Measurements from ENCODE around the gene OR6C68.
"Not testable (repeated sequence)": the region's sequence is repeated elsewhere in the genome, so short reads cannot be mapped to it uniquely, and the experiment has no call there.

The OR6C68 gene

DNA sequence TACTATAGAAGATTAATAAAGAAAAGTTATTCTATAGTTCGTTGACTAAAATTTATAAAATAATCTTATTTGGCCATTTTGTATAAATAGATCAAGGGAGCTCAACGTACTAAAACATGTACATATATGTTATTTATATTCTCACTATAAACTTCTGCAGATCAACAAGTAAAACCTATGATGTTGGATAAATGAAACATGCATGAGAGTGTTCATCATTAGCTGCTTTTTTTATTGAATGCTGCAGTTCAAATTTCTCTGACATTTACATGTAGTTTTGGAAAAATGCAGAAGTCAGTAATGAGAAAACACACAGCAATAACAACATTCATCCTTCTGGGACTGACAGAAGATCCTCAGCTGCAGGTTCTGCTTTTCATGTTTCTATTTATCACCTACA lies at the start of gene OR6C68:
Gene OR6C68, plus strand, starts transcription at position 301 of the 400 bp plus-strand sequence. Its CDS starts 0 bp downstream, at position 301.
- no peak for DNase-seq

DNA sequence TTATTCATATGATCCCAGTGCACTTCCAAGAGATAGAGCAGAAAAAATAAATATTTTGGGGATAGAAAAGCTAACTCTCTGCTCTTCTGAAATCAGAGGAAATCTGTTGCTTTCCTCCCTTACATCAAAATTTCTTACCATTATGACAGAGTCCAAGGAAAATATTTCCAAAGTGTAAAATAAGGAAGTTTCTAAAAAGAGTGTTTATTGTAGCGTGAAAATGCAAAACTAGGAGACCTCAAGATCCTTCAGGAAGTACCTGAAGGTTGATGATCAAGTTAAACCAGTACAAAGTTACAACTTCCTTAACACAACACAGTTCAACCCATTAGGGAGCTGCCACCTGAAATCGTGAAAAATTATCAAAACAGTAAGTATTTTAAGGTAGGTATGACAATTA lies 48.4 kb upstream of the OR6C68 start, which contains the start of gene OR6C2:
Gene OR6C2, plus strand, starts transcription at position 301 of the 400 bp plus-strand sequence. CDS start 8,138 bp downstream, outside the sequence.
- DNase-seq: no peak

DNA sequence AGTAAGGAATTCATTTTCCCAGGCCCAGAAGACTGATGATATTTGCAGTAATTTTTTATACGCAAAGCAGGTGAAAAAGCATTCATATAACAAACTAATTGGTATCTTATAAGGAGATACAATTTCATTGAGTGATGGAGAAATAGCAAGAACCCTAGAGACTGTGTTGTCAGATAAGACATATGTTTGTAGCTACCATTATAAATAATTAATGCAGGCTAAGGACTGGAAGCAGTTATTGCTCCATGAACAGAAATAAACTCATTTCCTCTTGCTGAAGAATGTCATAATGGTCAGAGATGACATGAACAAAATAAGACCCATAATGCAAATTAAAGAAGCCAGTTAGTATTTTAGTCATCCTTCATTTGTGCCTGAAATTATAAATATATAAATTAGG lies 46.8 kb upstream of the OR6C68 start:
- DNase-seq: no peak

DNA sequence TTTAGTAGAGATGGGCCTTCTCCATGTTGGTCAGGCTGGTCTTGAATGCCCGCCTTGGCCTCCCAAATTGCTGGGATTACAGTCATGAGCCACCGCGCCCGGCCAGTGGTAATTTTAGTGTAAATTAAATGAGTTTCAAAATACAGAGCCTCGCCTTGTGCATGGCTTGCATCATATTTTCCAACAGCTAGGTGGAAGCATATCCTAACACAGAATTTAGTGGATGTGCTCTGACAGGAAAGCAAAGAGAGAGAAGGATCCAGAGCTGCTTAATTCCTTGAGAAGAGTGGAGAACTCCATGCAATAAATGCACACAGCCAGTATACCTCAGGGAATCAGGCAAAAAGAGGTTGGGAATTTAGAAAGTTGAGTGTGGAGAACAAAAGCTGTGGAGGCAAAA lies 45.9 kb upstream of the OR6C68 start:
- no peak for DNase-seq

DNA sequence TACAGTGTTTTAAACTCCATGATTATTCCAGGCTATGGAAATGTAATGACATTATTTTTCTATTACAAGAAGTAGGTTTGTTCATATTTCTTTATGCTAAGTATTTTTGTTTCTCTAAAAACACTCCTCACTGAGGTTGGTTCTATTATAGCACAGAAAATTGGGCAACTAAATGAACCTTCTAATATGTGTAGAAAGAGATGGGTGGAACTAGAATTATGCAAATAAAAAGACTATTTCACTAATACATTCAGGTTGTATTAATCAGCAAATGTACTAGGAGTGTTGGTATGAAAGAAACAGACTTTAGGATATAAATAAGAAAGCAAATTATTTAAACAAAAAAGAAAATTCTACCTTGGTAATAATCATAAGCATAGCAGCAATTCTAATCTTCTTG lies 43.4 kb upstream of the OR6C68 start:
- no peak for DNase-seq

DNA sequence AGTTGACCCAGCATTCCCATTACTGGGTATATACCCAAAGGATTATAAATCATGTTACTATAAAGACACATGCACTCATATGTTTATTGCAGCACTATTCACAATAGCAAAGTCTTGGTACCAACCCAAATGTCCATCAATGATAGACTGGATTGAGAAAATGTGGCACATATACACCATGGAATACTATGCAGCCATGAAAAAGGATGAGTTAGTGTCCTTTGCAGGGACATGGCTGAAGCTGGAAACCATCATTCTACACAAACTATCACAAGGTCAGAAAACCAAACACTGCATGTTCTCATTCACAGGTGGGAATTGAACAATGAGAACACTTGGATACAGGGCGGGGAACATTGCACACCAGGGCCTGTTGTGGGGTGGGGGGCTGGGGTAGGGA lies 27.3 kb upstream of the OR6C68 start:
- not testable (repeated sequence) for DNase-seq

DNA sequence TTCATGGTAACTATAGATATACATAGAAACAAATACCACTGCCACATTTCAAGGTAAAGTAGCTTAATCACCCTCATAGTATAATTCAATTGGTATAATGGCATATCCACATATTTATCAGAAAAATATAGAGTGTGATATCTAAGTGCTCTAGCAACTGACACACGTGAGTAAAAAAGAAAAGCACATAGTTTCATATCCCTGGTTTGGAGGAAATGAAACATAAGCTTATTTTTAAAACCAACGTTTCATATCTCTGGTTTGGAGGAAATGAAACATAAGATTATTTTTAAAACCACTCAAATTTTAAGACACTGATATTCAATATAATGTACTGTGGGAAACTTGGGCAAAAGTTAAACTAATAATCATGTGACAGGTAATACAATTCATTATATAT lies 24.3 kb upstream of the OR6C68 start:
- no peak for DNase-seq

DNA sequence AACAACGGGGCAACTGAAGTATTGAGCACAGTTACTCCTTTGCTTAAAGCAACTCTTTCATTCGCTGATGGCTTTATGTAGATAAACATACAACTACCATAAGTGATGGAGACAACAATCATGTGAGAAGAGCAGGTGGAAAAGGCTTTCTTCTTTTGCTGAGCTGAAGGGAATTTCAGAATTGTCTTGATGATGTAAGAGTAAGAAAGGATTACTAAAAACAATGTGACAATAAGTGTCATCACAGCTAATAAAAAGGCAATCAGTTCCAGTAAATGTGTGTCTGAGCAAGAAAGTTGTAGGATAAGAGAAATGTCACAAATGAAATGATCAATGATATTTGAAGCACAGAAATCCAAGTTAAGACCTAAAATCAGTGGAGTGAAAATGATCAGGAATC lies 22.9 kb upstream of the OR6C68 start:
- no peak for DNase-seq

DNA sequence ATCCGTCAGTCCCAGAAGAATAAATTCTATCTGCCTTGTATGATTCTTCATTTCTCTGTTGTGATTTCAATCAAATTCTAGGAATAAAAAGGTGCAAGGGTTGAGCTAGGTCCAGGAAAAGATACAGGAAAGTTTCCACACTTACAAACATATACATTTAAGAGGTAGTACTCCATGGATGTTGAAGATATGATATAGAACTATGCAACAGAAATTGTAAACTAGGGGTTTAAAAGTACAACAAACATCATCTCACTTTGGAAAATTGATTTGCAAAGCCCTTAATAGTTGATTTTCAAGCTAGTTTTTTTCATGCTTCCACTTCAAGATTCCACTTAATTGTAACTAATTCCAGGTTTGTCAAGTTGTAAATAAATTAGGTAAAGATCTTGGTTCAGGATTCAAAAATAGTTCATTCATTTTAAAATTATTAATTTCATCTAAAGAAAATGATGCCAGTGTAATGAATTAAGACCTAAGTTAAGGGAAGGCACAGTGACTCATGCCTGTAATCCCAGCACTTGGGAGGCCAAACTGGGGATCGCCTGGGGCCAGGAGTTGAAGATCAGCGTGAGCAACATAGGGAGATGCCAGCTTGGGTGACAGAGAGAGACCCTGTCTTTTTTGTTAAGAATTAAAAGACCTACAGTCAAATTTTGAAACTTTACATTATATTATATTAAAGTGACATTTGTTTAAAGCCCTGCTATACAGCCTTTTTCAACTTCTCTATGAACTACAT lies 21.9 kb upstream of the OR6C68 start, which contains the start of gene OR6C70:
Gene OR6C70, minus strand, starts transcription at position 51 of the 742 bp plus-strand sequence. Its CDS starts 0 bp downstream, at position 51.
- no peak for DNase-seq

DNA sequence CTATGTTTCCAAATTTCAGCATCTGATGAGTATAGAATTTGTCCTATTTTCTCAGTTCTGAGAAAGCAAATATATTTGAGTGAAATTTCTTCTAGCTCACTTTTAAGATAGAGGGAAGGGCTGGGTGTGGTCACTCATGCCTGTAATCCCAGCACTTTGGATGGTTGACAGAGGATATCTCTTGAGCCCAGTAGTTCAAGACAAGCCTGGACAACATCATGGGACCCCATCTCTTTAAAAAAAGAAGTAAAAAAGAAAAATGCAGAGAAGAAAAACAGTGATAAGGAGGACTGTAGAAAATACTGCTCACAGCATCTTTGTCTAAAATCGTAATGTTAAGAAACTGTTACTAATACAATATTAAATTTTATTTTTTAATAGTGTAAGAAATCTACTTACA lies 19.9 kb upstream of the OR6C68 start:
- no peak for DNase-seq

DNA sequence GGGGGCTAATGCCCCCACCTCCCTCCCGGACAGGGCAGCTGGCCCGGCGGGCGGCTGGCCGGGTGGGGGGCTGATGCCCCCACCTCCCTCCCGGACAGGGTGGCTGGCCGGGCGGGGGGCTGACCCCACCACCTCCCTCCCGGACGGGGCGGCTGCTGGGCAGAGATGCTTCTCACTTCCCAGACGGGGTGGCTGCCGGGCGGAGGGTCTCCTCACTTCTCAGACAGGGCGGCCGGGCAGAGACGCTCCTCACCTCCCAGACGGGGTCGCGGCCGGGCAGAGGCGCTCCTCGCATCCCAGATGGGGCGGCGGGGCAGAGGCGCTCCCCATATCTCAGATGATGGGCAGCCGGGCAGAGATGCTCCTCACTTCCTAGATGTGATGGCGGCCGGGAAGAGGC lies 13.0 kb upstream of the OR6C68 start:
- not testable (repeated sequence) for DNase-seq

DNA sequence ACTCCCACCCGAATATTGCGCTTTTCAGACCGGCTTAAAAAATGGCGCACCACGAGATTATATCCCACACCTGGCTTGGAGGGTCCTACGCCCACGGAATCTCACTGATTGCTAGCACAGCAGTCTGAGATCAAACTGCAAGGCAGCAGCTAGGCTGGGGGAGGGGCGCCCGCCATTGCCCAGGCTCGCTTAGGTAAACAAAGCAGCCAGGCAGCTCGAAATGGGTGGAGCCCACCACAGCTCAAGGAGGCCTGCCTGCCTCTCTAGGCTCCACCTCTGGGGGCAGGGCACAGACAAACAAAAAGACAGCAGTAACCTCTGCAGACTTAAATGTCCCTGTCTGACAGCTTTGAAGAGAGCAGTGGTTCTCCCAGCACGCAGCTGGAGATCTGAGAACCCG lies 7.9 kb upstream of the OR6C68 start:
- DNase-seq: not testable (repeated sequence)

DNA sequence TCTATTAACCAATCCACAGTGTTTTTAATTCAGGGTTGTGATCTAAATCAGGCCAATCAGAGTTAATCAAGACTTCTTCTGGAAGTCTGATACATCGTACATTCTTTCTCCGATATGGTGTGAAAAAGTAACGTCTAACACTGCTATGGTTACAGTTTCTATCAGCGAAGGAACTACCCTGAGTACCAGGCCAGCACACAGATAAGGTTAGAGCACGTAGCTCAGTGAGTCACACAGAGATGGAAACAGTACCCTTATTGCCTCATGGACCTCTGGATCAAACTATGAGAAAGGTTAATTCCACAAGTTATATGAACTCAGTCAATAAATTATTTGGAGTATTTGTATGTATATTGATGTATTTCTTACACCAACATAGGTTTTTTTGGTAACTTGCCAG lies 3.3 kb downstream of the OR6C68 start:
- DNase-seq: no peak

DNA sequence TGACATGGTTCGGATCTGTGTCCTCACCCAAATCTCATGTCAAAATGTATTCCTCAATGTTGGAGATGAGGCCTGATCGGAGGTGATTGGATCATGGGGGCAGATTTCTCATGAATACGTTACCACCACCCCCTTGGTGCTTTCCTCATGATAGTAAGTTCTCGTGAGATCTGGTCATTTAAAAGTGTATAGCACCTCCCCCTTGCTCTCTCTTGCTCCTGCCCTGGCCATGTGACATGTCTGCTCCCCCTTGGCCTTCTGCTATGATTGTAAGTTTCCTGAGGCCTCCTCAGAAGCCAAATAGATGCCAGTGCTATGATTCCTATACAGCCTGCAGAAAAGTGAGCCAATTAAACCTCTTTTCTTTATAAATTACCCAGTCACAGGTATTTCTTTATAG lies 7.1 kb downstream of the OR6C68 start:
- DNase-seq: no peak

DNA sequence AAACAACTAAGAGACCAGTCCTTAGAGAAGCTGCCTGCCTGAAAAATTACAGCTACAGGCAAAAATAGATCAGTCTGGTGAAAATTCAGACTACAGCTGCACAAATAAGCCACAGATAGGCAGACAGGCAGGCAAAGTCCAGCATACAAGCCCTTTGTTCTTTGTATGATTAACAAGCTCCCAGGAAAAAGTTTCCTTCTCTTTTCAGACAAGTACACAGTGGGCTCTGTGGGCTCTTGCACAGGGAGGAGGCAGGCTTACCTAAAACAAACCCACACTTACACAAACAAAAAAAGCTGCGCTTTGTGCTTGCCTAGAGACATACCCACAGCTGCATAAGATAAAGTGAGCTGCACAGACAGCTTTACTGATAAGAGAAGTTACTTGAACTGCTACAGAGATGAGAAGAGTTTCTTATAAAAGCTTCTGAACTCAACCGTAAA lies 7.7 kb downstream of the OR6C68 start:
- no peak for DNase-seq

DNA sequence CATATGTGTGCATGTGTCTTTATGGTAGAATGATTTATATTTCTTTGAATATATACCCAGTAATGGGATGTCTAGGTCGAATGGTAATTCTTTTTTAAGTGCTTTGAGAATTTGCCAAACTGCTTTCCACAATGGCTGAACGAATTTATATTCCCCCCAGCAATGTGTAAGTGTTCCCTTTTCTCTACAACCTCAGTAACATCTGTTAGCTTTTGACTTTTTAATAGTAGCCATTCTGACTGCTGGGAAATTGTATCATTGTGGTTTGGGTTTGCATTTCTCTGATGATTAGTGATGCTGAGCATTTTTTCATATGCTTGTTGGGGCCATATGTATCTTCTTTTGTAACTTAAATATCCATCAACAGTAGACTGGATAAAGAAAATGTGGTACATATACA lies 9.4 kb downstream of the OR6C68 start:
- no peak for DNase-seq

DNA sequence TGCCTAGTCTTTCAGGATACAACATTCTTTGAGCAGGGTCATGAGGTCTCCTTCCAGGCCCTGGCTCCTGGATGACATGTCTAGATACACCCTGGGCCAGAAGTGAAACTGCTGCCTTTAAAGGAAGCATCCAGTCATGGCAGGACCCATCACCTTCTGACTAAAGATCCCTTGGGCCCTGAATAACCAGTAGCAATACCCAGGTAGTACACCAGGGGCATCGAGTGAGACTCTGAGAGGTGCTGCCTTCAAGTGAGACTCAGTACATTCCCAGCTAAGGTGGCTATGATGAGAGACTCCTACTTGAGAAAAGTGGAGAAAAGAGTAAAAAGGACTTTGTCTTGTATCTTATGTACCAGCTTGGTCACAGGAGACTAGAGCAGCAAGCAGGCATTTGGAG lies 23.5 kb downstream of the OR6C68 start:
- no peak for DNase-seq

DNA sequence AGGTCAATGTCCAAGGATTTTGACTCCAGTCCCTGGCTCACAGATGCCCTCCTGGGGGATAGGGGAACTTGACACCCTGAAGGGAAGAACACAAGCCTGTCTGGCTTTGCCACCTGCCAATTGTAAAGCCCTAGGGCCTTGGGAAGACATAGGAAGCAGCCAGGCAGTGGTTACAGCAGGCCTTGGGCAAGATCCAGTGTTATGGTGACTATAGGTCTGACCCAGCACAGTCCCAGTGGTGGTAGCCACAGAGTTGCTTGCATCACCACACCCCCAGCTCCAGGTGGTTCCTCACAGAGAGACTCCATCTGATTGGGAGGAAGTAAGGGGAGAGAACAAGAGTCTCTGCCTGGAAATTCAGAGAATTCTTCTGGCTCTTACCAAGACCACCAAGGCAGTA lies 24.2 kb downstream of the OR6C68 start:
- no peak for DNase-seq

Measured in Kasumi-1 (cell line).